ENCODE data around the gene PKP1. TPM values are rescaled to one million over a fixed set of nuclear protein-coding genes. Genes with fewer than 3 reads are reported as not detected.

Gene PKP1
- total RNA-seq, 1 donor from 2014 or later: 2.2 TPM

- intact Hi-C loops (cut with DNase I): no loop called here
- no peaks in the 10 kb centered on the region for H3K36me3 ChIP-seq
- ATAC-seq (no peak), DNase-seq (peak; percentile 31)
- H3K27ac ChIP-seq: no peak overlapping the region
- TF ChIP-seq CTCF (IDR thresholded peaks at IDR 0.05): no peak
- H3K4me3 ChIP-seq: no peak overlapping the region
- H3K9me3 ChIP-seq: no peaks in the 10 kb centered on the region
- no peaks in the 10 kb centered on the region for H3K4me1 ChIP-seq
- no peaks in the 10 kb centered on the region for H3K27me3 ChIP-seq (ENCODE audit: low read depth)
Measured at GRCh38 chr1:201357211-201357610, 73.9 kb downstream of the PKP1 start.

DNA sequence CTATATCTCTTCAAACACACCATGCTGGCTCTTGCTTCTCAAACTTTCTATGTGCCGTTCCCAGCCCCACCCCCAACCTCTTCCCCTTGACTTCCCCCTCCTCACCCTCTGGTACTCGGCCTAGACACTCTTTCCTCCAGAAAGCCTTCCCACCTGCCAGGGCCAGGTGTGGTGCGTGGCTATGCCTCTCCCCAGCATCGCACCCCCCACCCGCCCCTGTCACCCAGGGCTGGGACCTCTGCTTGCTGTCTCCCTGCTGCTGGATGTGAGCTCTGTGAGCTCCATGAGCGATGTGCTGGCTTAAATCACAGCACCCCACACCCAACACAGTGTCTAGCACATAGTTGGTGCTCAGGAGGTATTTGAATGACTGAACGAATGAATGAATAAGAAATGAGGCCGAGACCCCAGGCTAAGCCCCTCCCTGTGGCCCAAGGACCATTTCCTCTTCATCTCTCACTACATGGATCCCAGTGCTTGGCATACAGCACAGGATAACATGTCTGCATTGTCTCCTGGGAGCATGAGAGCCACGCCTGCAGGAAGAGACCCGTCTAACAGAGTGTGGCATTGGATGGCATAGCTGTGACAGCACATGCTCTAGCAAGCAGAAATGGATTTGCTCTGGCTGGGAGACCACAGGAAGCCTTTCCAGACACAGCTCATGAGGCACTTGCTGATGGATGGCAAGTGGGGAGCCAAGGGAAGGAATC is 74.5 kb downstream of the PKP1 start:
- intact Hi-C loops (cut with DNase I): no loop called here
- Histone ChIP-seq H3K36me3 (no peaks in the 10 kb centered on the region), H3K27ac (no peak overlapping the region), H3K9me3 (no peaks in the 10 kb centered on the region), H3K27me3 (ENCODE audit: low read depth) (no peaks in the 10 kb centered on the region), H3K4me1 (no peaks in the 10 kb centered on the region), H3K4me3 (no peak overlapping the region)
- no peak for TF ChIP-seq CTCF (IDR thresholded peaks at IDR 0.05)
- DNase-seq (peak; percentile 28), ATAC-seq (no peak)

DNA sequence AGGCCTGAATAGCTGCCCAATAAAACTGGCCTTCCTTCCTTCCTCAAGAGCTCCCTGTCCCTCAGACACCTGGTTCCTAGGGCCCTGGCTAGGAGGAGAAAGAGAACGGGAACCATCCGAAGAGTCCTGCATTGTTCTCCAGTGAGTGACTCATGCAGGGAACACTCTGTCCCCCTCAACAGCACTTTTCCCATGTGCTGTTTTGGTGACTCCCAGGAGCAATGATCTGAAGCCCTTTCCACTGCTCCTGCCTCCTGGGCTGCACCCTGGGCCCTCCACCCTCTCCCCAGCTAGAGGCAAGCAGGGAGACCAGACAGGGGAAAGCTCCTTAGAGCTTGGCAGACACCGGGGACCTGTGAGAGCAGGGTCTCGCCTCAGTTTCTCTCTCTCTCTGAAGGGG is 75.3 kb downstream of the PKP1 start:
- DNase-seq: peak; percentile 6

DNA sequence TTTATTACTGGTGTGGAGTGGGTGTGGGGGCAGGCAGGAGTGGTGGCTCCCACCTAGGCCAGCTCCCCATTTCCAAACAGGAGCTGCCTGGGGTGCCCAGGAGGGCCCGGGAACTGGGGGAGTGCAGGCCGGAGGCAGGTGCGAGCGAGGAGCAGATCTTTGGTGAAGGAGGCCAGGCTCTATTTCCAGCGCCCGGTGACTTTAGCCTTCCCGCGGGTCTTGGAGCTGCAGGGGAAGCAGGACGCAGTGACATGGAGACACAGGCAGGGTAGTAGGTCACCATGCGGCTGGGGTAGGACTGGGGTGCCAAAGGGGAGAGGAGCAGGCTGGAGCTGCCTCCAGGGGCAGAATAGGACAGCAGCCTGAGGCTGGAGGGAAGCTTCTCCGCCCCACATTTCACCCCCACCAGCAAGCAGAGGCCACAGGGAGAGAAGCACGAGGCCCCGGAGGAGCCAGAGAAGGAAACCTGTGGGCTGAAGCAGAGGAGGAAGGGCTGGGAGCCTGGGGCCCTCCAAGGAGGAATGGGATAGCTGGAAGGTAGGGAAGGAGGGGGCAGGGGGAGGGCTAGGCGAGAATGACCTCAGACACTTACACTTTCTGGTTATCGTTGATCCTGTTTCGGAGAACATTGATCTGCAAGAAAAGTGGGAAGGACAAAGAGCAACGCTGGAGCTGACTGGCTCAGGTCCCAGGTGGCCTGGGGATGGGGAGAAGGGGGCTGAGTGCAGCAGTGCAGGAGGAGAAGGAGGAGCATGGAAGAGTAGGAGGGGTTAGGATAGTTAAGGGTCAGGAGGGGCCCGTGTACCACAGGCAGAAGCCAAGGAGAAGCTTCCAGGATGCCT is 75.9 kb downstream of the PKP1 start:
- ATAC-seq: no peak
- H3K4me3 ChIP-seq: no peak overlapping the region
- no peak overlapping the region for H3K27ac ChIP-seq
- no peak for TF ChIP-seq CTCF (IDR thresholded peaks at IDR 0.05)
- H3K36me3 ChIP-seq: no peaks in the 10 kb centered on the region
- no peaks in the 10 kb centered on the region for H3K27me3 ChIP-seq (ENCODE audit: low read depth)
- no peaks in the 10 kb centered on the region for H3K9me3 ChIP-seq
- no peaks in the 10 kb centered on the region for H3K4me1 ChIP-seq
- intact Hi-C loops (cut with DNase I): no loop called here
- peak; percentile 31 for DNase-seq

More for the DNA sequence above, 75.3 kb downstream of the PKP1 start:
- no peaks in the 10 kb centered on the region for H3K4me1 ChIP-seq
- no peak for TF ChIP-seq CTCF (IDR thresholded peaks at IDR 0.05)
- no peak for ATAC-seq
- no peak overlapping the region for H3K27ac ChIP-seq
- intact Hi-C loops (cut with DNase I): no loop called here
- H3K27me3 ChIP-seq (ENCODE audit: low read depth): no peaks in the 10 kb centered on the region
- H3K36me3 ChIP-seq: no peaks in the 10 kb centered on the region
- no peak overlapping the region for H3K4me3 ChIP-seq
- no peaks in the 10 kb centered on the region for H3K9me3 ChIP-seq

GRCh38 chr1:201359873-201360210 is 76.5 kb downstream of the PKP1 start:
- Histone ChIP-seq H3K9me3 (no peaks in the 10 kb centered on the region), H3K27me3 (ENCODE audit: low read depth) (no peaks in the 10 kb centered on the region), H3K27ac (no peak overlapping the region), H3K4me1 (no peaks in the 10 kb centered on the region), H3K36me3 (no peaks in the 10 kb centered on the region), H3K4me3 (no peak overlapping the region)
- intact Hi-C loops (cut with DNase I): no loop called here
- ATAC-seq: no peak
- DNase-seq: peak; percentile 22
- TF ChIP-seq CTCF (IDR thresholded peaks at IDR 0.05): no peak

Data from lower lobe of right lung (tissue), 2 donors.